ENCODE data around the gene GALNT18.
"Not testable (repeated sequence)": the region's sequence is repeated elsewhere in the genome, so short reads cannot be mapped to it uniquely, and the experiment has no call there.

Gene GALNT18

DNA sequence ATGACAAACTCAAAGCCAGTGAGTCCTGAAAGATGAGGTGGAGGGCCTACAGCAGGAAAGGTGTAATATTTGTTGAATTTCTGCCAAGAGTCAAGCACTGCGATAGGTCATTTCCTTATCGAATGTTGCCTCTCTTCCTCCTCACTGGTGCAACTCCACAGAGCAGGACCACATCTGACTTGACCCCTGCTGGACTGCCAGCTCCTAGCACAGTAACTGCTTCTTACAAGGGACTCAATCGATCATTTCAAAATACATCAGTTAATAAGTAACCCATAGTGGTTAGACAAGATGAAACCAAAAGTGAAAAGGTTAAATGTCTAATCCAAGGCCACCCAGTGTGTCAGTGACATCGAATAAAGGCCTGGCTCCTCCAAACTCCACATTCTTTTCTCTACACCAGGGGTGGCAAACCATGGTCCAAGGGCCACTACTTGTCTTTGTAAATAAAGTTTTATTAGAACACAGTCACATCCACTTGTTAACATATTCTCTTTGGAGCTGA lies 170.3 kb downstream of the GALNT18 start:
- DNase-seq: no peak

DNA sequence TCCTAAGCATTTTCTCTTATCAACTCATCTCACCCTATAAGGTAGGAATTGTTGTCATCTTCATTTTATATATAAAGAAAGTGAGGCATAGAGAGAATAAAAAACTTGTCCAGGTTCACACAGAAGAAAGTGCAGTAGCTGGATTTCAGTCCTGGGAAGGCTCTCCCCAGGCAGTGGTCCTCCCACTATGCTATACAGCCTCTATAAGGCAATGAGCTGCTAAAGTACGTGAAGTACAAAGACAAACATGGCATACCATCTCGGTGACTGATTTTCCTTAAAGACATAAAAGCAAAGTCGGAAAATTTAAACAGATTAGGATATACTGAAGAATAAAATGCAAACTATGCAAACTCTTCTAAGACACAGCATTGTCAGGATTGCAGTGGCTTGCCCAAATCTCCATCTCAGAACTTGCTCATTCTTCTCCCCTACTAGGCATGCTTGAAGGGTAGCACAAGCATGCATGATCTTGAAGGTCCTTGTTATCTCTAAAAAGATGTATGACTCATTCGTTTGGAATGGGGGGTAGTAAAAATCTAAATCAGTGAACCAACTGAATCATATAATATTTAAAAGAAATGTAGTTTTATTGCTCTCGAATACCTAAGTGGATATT lies 171.0 kb downstream of the GALNT18 start:
- DNase-seq: no peak

DNA sequence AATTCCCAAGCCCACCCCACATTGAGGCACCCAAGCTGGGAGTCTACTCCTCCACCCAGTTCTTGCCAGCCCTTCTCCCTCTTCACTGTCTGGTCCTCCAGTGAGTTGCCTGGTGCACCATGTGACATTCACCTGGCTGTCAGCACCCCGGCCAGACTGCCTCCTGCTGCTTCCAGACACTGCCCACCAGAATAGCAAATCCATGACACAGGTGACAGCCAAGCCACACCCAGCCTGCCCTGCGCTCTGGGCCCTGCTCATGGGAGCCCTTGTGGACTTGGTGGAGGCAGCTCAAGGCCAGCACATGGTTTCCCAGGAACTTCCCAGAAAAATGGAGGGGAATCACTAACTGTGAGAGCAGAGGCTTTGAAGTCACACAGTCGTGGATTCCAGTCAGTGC lies 172.5 kb downstream of the GALNT18 start:
- DNase-seq: no peak

DNA sequence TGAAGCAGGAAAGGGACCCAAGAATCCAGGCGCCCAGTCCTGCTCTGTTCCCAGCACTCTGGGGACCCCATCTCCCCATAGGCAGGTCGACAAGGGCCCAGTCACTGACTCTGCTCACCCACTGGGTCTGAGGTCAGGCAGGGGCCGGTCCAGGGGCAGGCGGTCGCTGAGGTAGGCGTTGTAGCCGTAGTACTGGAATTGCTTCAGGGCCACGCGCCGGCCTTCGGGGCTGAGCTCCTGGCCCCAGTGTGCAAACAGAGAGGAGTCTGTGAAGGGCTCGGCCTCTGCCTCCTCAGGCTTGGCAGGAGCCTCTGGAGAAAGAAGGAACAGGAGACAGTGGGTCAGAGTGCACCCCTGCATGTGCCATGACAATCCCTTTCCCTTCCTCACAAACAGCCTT lies 173.2 kb downstream of the GALNT18 start:
- no peak for DNase-seq

DNA sequence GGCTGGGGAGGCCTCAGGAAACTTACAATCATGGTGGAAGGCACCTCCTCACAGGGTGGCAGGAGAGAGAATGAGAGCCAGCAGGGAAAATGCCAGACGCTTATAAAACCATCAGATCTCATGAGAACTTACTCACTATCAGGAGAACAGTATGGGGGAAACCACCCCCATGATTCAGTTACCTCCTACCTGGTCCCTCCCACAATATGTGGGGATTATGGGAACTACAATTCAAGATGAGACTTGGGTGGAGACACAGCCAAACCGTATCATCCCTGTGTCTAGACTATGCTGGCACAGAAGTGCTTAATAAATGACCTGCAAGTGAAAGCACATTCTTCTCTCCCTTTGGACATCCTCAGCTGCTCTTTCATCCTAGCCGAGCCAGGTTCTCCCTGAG lies 174.2 kb downstream of the GALNT18 start:
- not testable (repeated sequence) for DNase-seq

DNA sequence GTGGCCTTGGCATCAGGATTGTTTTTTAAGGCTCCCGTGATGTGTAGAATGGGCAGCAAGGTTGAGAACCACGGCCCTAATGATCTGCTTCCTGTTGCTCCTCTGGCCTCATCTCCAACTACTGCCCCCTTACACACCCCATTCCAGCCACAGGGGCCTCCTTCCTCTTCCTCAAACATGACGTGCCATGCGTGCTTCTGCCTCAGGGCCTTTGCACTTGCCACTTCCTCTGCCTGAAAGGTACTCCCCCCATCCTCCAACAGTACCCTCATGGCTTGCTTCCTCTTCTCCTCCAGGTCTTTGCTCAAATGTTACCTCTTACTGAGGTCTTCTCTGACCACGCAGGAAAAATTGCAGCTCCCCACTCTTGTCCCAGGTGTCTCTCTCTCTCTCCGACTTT lies 174.8 kb downstream of the GALNT18 start:
- no peak for DNase-seq

DNA sequence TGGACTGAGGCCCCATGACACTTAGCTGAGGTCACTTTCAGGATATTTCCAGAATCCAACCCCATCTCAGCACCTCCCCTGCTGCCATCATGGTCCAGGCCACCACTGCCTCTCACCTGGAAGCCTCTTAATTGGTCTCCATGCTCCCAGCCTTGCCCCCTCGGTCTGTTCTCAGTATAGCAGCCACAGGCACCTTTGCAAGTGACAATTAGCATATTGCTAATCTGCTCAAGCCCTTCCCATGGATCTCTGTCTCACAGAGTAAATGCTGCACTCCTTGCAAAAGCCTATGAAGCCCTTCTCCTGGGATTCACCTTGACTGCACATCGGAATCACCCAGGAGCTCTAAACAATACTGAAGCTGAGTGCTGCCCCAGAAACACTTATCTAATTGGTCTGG lies 175.2 kb downstream of the GALNT18 start:
- no peak for DNase-seq

DNA sequence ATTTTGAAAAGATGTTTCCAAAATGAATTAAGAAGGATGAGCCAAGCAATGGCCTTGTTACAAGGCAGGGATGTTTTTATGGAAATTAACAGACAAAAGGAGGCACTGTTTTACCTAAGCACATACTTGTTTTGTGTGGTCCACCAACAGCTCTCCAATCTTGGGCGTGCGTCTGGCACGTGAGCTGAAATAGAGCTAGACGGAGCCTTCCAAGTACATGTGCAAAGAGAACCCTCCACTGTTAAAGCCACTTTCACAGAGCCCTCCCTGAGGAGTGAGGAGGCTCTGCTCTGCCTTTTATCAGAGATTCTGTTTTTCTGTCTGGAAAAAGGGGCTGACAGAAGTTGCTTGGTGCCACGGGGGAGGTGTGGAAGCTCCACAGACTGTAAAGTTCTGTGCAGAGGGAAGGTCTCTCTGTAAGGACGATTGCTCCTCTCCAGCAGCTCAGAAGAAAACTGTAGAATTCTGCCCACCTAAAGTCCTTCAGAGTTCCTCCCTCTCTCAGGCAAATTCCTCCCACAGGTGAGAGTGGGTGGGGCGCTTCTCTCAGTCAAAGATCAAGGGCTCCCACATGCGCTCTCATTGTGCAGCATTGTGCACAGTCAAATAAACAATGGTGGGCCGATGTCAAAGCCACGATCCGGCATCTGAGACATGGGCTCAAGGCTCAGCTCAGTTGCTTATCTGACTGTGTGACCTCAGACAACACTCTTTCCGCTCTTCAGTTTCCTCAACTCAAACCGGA lies 176.2 kb downstream of the GALNT18 start:
- DNase-seq: no peak

DNA sequence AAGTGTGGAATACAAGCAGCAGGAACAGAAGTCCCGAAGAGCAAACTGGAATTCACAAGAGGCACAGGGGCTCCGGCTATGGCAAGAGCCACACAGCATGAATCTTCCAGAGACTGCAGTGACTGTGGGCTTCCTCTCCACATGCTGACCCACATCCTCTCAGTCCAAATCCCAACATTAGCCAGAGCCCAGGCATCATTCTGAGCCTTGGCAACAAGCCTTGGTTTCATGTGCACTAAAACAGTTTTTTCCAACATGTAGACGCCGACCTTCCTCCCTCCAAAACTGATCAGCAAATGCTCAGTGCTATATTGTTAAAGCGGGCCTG lies 177.0 kb downstream of the GALNT18 start:
- no peak for DNase-seq

DNA sequence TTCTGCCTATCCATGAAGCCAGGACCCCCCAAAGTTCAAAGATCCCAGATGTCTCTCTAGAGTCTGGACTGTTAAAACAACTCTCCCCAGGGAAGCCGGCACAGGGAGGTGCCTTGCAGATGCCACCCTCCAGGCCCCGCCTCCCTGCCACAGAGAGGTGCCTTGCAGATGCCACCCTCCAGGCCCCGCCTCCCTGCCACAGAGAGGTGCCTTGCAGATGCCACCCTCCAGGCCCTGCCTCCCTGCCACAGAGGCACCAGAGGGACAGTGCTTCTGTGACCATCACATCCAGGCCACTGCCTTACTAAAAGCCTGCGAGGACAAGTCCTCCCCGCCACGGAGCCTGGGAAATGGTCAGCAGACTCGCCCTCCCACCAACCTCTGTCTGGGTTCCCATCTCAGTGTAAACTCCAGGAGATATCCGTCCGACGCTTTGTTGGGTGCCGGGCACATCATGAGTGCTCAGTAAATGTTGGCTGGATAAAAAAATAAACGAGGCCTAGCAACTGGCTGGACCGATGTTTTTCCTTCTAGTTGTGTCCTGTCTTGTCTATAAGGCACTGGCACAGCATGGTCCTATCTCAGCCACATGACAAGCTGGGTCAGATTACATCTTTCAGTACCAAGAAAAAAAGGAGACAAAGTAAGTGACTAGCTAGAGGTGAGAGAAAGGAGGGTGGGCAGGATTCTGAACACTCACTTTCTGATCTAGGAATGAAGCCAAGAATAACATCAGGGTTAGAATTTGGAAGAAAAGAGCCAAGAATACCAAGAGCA lies 177.6 kb downstream of the GALNT18 start:
- no peak for DNase-seq

DNA sequence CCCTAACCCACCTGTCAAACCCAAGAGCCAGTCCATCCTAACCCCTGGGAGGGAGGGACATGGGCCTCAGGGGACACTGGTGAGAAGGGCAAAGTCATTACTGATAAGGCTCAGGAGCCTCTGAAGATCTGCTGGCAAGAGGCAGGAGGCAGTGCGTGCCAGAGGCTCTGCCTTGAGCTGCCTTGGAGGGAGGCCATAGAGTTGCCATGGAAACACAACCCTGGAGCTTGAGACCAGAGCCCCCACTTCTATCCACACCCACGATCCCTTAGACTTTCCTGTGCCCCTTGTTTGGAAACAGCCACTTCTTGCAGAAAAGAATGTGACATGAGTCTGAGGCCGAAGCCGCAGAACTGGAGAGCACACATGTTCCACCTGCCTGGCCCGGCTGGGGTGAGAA lies 179.0 kb downstream of the GALNT18 start:
- no peak for DNase-seq

DNA sequence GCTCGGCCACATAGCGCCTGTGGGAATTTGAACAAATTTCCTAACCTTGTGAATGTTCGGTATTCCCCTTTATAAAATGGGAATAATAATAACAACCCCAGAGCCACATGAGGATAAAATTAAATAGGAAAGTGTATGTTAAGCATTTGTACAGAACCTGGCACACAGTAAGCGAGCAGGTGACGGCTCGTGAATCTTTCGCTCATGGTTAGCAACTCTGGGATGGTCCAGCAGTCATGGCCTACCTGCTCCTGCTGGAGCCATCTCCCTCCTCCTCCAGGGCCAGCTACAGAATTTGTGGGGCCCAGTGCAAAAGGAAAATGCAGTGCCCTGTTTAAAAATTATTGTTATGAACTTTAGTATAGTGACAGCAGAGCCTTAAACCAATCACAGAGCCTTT lies 180.3 kb downstream of the GALNT18 start:
- DNase-seq: no peak

DNA sequence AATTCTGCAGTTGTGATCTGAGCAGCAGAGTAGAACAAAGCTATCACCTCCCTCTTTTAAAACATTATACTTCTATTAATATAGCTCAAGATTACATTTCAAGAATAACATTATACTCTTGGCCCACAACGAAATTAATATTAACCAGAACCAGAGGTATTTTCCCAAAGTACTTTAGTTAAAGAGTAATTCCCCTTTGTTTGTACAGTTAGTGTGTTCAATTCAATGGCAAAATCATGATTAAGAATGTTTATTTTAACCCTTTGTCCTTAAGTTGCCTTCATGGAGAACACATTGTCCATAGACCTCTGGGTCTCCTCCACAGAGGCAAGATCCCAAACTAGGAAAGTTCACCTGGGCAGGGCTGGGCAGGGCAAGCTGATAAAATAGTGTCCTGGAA lies 180.7 kb downstream of the GALNT18 start:
- DNase-seq: no peak

DNA sequence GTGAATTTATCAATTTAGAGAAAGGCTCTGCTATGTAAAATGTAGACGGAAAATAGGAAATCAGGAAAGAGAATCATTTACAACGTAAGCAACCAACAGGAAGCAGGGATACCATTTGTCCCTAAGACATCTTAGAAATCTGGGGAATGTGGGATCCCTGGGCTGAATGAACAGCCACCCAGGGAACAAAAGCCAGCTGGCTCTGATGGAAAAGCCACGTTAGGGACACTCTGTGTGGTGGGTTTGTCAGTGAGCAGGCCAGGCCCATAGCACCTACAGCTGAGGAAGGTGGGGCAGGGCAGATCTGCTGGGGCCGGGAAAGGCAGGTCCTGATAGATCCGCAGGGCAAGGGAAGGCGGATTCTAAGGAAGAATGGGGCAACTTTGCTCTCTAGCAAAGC lies 181.7 kb downstream of the GALNT18 start:
- no peak for DNase-seq

DNA sequence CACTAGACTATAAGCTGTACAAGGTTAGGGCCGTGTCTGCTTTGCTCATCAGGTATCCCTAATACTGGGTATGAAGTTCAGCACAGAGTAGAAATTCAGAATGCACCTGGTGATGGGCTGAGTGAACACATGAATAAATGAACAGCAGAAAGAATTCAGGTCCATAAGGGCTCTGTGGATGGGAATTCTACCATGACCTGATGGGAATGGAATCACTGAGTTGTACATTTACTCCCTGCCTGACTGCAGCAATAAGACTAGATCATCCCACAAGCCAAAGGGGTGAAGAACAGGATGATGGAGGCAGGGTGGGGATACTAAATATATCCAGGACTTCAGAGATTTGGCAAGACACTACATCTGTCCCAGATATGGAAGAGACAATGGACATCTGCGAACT lies 182.2 kb downstream of the GALNT18 start:
- DNase-seq: no peak

DNA sequence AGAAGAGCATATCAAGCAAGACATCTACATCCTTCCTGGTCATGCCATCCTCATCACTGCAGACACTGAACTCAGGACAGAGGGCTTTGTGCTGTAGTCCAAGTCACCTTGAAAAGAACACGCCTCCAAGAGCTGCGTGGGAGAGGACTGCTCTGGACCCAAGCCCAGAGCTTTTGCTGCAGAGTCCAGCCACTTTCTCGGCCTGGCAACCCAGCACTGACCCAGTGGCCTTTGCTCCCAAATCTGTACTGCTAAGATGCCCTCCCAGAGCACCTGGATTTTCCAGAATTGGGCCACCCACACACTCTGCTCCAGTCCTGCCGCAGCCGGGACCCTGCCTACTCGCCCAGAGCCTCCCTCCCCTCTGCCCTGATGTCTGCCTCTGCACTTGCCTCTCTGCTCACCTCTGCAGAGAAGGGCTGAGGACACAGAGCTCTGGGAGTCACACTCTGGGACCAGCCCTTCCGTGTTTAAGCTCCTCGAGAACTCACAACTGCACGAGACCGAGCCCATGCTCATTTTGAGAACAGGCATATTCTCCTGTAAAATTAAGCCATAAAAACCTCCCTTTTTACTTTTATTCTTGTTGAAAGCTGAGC lies 185.0 kb downstream of the GALNT18 start:
- DNase-seq: no peak

DNA sequence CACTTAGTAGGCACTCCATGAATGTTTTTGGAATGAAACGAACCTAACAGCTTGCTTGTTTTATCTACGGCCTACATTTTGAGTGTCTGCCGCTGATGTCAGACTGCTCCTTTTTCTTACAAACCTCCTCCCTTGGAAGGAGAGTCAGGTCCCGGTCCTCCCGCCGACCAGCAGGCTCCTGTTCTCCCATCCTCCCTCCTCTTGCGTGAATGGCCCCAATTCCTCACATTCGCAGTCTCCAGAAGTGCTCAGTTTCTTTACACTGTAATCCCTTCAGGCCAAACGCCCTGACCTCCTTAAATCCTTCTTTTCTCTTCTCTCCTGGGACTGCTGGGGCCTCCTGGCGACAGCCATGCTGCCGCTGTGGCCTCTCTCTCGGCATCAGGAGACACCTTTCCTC lies 186.2 kb downstream of the GALNT18 start:
- no peak for DNase-seq

DNA sequence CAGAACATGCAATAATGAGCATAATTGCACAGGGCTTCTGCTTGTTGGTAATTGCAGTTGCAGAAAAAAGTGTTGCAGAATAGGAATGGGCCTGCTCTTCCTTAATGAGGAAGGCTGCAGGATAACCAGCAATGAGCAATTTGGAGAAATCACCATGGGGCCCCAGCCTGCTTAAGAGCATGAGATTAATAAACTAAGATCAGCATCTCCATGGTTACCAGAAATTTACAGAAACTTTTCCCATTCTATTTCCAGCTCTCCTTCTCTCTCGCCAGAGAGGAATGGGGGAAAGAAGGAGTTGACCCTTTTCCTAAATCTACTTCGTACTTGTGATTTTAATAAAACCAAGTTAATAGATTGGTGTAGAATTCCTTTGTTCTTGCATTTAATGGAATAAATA lies 187.8 kb downstream of the GALNT18 start:
- no peak for DNase-seq

DNA sequence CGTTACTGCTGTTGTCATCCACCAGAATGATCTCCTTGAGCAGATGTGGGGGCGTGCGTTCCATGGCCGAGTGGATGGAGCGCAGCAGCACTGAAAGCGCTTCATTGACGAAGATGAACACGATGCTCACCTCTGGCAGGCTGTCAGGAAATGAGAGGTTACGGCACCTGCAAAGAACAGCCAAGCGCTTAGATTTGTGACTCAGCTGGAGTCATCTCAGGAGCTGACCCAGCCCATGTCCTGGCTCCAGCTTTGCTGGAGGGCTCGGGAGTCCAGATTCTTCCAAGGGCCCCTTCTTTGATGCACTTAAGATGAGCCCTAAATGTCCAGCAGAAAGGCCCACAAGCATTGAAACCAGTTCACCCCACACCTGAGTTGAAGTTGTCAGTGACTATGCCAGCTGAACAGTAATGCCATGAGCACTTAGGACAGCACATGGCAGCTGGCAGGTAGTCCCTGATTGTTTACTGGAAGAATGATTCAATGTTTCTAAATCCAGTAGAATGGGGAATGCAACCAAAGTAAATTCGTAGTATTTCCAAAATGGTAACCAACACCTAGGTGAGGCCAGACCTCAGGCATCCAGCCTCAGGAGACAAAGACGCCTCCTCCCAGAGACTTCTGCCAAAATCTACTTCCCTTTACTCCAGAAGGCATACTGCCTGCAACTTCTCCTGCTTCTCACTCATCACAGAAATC lies 189.0 kb downstream of the GALNT18 start:
- DNase-seq: no peak

DNA sequence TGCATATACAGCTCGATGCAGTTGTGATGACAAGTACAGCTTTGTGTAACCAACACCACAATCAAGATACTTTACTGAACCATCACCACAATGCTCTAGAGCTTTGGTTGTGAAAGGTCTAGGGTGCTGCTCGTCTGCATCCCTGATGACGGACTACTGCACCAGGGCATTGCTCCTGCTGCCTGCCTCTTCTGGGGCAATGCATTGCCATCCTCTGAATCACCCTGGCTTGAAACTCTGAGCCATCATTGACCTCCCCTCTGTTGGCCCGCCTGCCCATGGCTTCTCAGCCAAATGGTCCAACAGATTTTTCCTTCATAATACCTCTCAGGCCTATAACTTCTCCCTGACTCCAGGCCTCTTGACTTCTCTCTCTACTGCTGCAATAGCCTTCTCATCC lies 191.4 kb downstream of the GALNT18 start:
- no peak for DNase-seq

DNA sequence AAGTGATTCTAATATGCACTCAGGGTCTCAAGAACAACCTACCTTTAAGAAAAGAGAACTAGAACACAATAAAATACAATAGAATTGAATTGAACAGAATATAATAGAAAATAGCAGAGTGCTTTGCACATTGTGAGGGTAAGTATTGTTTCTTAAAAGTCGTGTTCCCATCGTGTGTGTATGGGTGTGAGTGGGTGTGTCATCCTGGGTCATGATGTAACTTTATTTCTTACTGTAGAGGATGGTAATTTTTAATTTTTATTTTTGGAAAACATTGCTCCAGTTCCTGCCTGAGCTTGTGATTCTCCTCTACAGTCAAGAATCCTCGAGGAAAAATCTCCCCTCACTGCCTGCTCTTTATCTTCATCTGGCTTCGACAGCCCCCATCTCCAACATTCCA lies 193.1 kb downstream of the GALNT18 start:
- DNase-seq: no peak

DNA sequence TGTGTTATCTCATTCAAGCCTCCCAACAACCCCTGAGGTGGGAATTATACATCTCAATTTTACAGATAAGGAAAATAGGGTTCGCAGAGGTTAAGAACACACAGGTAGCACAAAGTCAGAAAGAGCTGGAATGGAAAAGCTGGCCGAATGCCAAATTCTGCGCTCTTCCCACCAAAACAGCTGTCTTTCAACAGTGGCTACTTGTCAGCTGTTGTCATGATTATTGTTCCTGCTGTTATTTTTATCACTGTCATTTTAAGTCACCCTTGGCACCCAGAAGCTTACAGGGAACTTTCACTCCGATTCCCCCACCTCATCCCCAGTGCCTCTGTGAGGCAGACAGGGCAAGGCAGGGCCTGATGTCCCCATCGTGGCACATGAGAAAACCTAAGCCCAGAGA lies 194.3 kb downstream of the GALNT18 start:
- DNase-seq: no peak

DNA sequence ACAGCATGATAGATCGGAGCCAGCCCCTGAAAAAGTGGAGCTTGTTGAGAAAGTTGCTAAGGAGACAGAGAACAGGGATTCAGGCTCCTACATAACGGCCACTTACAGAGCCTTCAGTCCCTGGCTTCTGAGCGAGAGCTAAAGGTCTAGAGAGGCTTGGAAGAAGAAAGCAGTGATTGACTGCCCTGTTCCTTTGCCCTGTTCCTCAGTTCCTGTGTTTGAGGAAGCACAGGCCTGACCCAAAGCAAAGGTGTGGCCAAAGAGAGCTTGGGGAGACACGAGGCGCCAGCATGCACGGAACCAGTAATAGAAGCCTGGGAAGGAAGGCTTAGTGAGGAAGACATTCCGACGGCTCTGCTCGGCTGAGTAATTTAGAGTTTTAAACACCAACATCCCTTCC lies 194.7 kb downstream of the GALNT18 start:
- DNase-seq: no peak

Data from activated CD4-positive, alpha-beta T cell treated with anti-CD3 and anti-CD28 coated beads for 48 hours (primary cell).